ENCODE results near the gene MYOZ3. TPM values are rescaled to one million over a fixed set of nuclear protein-coding genes. Genes with fewer than 3 reads are reported as not detected.

The MYOZ3 gene
- total and polyA plus RNA-seq, 5 donors from 2014 or later = 0.08 to 0.10 TPM; not detected in 3

Other genes starting within 250 kb of the MYOZ3 start
- 1,110 TPM for gene CD74, start 248.3 kb upstream of the MYOZ3 start, total RNA-seq
- 1,000 to 10,000 TPM in 1 of 4 donors, 100 to 1,000 TPM in 3; 664 to 1,266 (median 896) TPM for gene CD74, start 248.3 kb upstream of the MYOZ3 start, polyA plus RNA-seq
- 3,121 TPM for gene RPS14, start 211.5 kb upstream of the MYOZ3 start, total RNA-seq
- 1,000 to 10,000 TPM; 4,928 to 8,871 (median 7,502) TPM for gene RPS14, start 211.5 kb upstream of the MYOZ3 start, polyA plus RNA-seq
- 2.4 TPM for gene NDST1, start 153.1 kb upstream of the MYOZ3 start, total RNA-seq
- gene NDST1, start 153.1 kb upstream of the MYOZ3 start, polyA plus RNA-seq = not detected
- 0.07 TPM for gene SYNPO, start 20.6 kb upstream of the MYOZ3 start, total RNA-seq
- gene SYNPO, start 20.6 kb upstream of the MYOZ3 start, polyA plus RNA-seq = not detected
- gene RBM22, start 39.8 kb downstream of the MYOZ3 start, total RNA-seq = 109 TPM
- gene RBM22, start 39.8 kb downstream of the MYOZ3 start, polyA plus RNA-seq = 10 to 100 TPM; 67.9 to 86.2 (median 70.3) TPM
- gene DCTN4, start 97.8 kb downstream of the MYOZ3 start, total RNA-seq = 85.8 TPM
- 10 to 100 TPM in 2 of 4 donors, 1 to 10 TPM in 2; 7.7 to 12.3 (median 9.5) TPM for gene DCTN4, start 97.8 kb downstream of the MYOZ3 start, polyA plus RNA-seq
- 3.8 TPM for gene SMIM3, start 117.5 kb downstream of the MYOZ3 start, total RNA-seq
- gene SMIM3, start 117.5 kb downstream of the MYOZ3 start, polyA plus RNA-seq = 10 to 100 TPM in 1 of 4 donors, 1 to 10 TPM in 3; 3.7 to 12.2 (median 7.6) TPM
- 1.8 TPM for gene IRGM, start 185.3 kb downstream of the MYOZ3 start, total RNA-seq
- 1 to 10 TPM in 2 of 4 donors, under 1 TPM in 2; 0.37 to 1.9 (median 1.4) TPM for gene IRGM, start 185.3 kb downstream of the MYOZ3 start, polyA plus RNA-seq
- 0.54 TPM for gene ZNF300, start 243.7 kb downstream of the MYOZ3 start, total RNA-seq
- gene ZNF300, start 243.7 kb downstream of the MYOZ3 start, polyA plus RNA-seq = under 1 TPM in 3 of 4 donors, not detected in 1; 0.08 to 0.33 (median 0.25) TPM